ENCODE data around the gene ZNF444.

DNA sequence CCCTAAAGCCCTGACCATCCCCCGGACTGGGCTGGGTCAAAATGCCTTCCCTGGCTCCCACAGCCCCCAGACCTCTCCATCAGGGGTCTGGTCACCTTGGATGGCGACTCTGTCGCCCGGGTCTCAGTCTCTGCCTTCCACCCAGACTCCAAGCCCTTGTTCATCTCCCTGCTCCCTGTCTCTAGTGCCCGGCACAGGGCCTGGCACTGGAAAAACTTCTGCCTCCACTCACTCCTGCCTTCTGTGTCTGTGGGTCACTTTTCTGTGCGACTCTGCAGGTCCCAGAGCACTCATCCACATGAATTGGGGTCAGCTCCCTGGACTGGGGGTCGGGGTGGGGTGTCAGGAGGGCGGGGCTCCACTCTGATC is 21.1 kb upstream of the ZNF444 start:
- TF ChIP-seq POLR2AphosphoS5 (IDR thresholded peaks at IDR 0.05; ENCODE audit: borderline replicate concordance, low read depth, low read length) (no peak; the same call in 1 of the 2 replicates), EZH2 (IDR thresholded peaks at IDR 0.05) (no peak)
